K562 (cell line): ENCODE results near the gene LAMB4. TPM values are rescaled to one million over a fixed set of nuclear protein-coding genes. Genes with fewer than 3 reads are reported as not detected.

ENCODE experiments used
- CBFA2T3 ChIP-seq: fragments of 450-650 bp; IDR thresholded peaks from 2 replicates; pipeline ENCODE4 v1.6.1; 2017
- CCNT2 ChIP-seq: IDR thresholded peaks from 2 replicates; pipeline ENCODE4 v1.6.1; 2011; ENCODE audit warnings: borderline replicate concordance, low read depth, mild to moderate bottlenecking, moderate library complexity, mixed read lengths, low read length; ENCODE audit not compliant: insufficient read length; ENCODE audit errors: extremely low read depth
- CHD4 ChIP-seq: fragments of 200-600 bp; sonication (generic); IDR thresholded peaks from 3 replicates; pipeline ENCODE4 v1.6.1; 2012; ENCODE audit warnings: low read depth, mild to moderate bottlenecking, mixed read lengths, low read length, inconsistent platforms; ENCODE audit not compliant: insufficient read depth, insufficient replicate concordance, poor library complexity, severe bottlenecking
- ELK1 ChIP-seq: sonication (generic); formaldehyde crosslinking; IDR thresholded peaks from 2 replicates; pipeline ENCODE4 v1.8.1; 2022; ENCODE audit warnings: missing genetic modification reagents
- HIVEP1 ChIP-seq: fragments of 250-450 bp; sonication (Bioruptor Pico); IDR thresholded peaks from 2 replicates; pipeline ENCODE4 v1.4.0; 2020; ENCODE audit warnings: mild to moderate bottlenecking
- HLTF ChIP-seq: fragments of 450-650 bp; IDR thresholded peaks from 2 replicates; pipeline ENCODE4 v1.6.1; 2016
- MBD1 ChIP-seq: fragments of 250-450 bp; sonication (Bioruptor Pico); IDR thresholded peaks from 2 replicates; pipeline ENCODE4 v1.8.0; 2022; ENCODE audit warnings: inconsistent platforms
- MLLT1 ChIP-seq, 2 experiments: fragments of 450-650 bp; IDR thresholded peaks; 2 replicates each; pipeline ENCODE4 v1.6.1; 2016
- MNT ChIP-seq, 2 experiments: fragments of 450-650 bp; conservative IDR thresholded peaks; 2 replicates each; pipeline ENCODE4 v1.6.1; 2017; ENCODE audit warnings: mild to moderate bottlenecking in 2 of 2, moderate library complexity in 2 of 2
- PHF8 ChIP-seq: fragments of 200-600 bp; sonication (generic); IDR thresholded peaks from 2 replicates; pipeline ENCODE4 v1.6.1; 2012; ENCODE audit warnings: mixed run types, mild to moderate bottlenecking, inconsistent platforms, low read length, moderate library complexity, borderline replicate concordance
- PPARD ChIP-seq: fragments of 250-450 bp; sonication (Bioruptor Pico); IDR thresholded peaks from 2 replicates; pipeline ENCODE4 v1.8.0; 2022; ENCODE audit warnings: inconsistent platforms, mild to moderate bottlenecking, moderate library complexity
- SLC30A9 ChIP-seq: fragments of 250-450 bp; sonication (Bioruptor Pico); IDR thresholded peaks from 2 replicates; pipeline ENCODE4 v1.8.0; 2022; ENCODE audit warnings: mild to moderate bottlenecking, moderate library complexity
- TCF7L2 ChIP-seq: fragments of 150-350 bp; IDR thresholded peaks from 2 replicates; pipeline ENCODE4 v1.6.1; 2016; ENCODE audit warnings: low read depth, mild to moderate bottlenecking, low read length, moderate library complexity
- TRIM25 ChIP-seq: fragments of 450-650 bp; IDR thresholded peaks from 2 replicates; pipeline ENCODE4 v1.7.0; 2016; ENCODE audit warnings: borderline replicate concordance
- ZBTB2 ChIP-seq: fragments of 450-650 bp; IDR thresholded peaks from 2 replicates; pipeline ENCODE4 v1.6.1; 2016; ENCODE audit warnings: antibody characterized with exemption
- ZC3H11A ChIP-seq: IDR thresholded peaks from 2 replicates; pipeline ENCODE4 v1.6.1; 2012; ENCODE audit warnings: low read depth, low read length, improper control_type of control experiment
- ZNF212 ChIP-seq: fragments of 450-650 bp; formaldehyde crosslinking; IDR thresholded peaks from 2 replicates; pipeline ENCODE4 v1.4.0; 2020; ENCODE audit warnings: mild to moderate bottlenecking
- ZNF77 ChIP-seq: fragments of 250-450 bp; sonication (Bioruptor Pico); IDR thresholded peaks from 2 replicates; pipeline ENCODE4 v1.5.0; 2020
- polyA plus RNA-seq, 8 experiments: library from polyadenylated mRNA; depleted of rRNA in 4 of 8; stranded (reverse) in 5 of 8; unstranded in 3 of 8; fragments of >200 nt; fragmentation: Nextera tagmentation in 2 of 8; fragmentation: Illumina TruSeq in 1 of 8; extraction: Ambion mirVana in 2 of 8; extraction: Trizol in 1 of 8; gene quantifications; 2 replicates each; pipeline versions ENCODE4 v1.2.1 to v1.2.3, GENCODE V29; 2011 to 2014; ENCODE audit warnings: inconsistent platforms in 1 of 8, missing spikeins in 1 of 8
- total RNA-seq, 7 experiments: library from RNA; depleted of rRNA in 6 of 7; stranded (reverse); fragments of >200 nt in 6 of 7; fragmentation: Illumina TruSeq in 2 of 7; extraction: Trizol in 2 of 7; gene quantifications; 2 replicates each; pipeline versions ENCODE4 v1.2.1 to v1.2.3, GENCODE V29; 2011 to 2021; ENCODE audit warnings: low replicate concordance in 1 of 7

LAMB4 gene
- total and polyA plus RNA-seq, 9 of the 15 experiments (the other 6 are each of a cell fraction or from before 2014, with no cell fraction given) = 0.06 to 0.13 (median 0.07) TPM; not detected in 6

- TF ChIP-seq TRIM25 (no peak), HIVEP1 (CRISPR knock-in tag) (no peak), MBD1 (CRISPR knock-in tag) (no peak), ZNF212 (CRISPR knock-in tag) (no peak), PPARD (CRISPR knock-in tag) (no peak), HLTF (no peak), CBFA2T3 (peak; percentile 84), MLLT1 (IDR thresholded peaks at IDR 0.05) (peak in 1 of 2 experiments; percentile 81; a peak in 1 of 4 replicates), PHF8 (no peak), ZBTB2 (peak; percentile 38; the same call in 1 of the 2 replicates), ZNF77 (CRISPR knock-in tag) (no peak), CCNT2 (no peak), ELK1 (no peak), SLC30A9 (CRISPR knock-in tag) (no peak), ZC3H11A (no peak), TCF7L2 (no peak), MNT (conservative IDR thresholded peaks at IDR 0.05) (peak in 1 of 2 experiments; percentile 2; a peak in 1 of 4 replicates), CHD4 (no peak)
Measured at GRCh38 chr7:108090791-108091460, 39.2 kb downstream of the LAMB4 start (continued).
